PC-9 (cell line): ENCODE measurements around the gene CADM2. TPM values are rescaled to one million over a fixed set of nuclear protein-coding genes. Genes with fewer than 3 reads are reported as not detected.

ENCODE experiments used
- BruUV-seq: library from RNA; stranded (reverse); fragments of 400-500 nt; replicated peaks from 2 replicates; lab custom pipeline; 2021; lab: Mats Ljungman, UMichigan
- CTCF ChIA-PET: fragments of 300-600 bp; sonication (Branson Sonifier 250); formaldehyde crosslinking; loops from one replicate; lab custom pipeline; 2022; ENCODE audit warnings: antibody characterized with exemption; lab: Charles Lee
- POLR2A ChIA-PET: fragments of 300-600 bp; sonication (Branson Sonifier 250); formaldehyde crosslinking; loops from one replicate; lab custom pipeline; 2022; ENCODE audit warnings: antibody characterized with exemption; ENCODE audit not compliant: unreplicated experiment; lab: Charles Lee
- DNase-seq, 2 experiments: peaks; one replicate each; pipeline versions ENCODE4 v3.0.0 to v3.0.0-alpha.2; 2015 to 2022; ENCODE audit warnings: mixed read lengths in 1 of 2
- H2AFZ ChIP-seq: fragments of 200-600 bp; sonication (generic); 2 replicates; pipeline ENCODE4 v1.8.1; 2017; ENCODE audit warnings: antibody characterized with exemption
- H3F3A ChIP-seq: fragments of 200-600 bp; sonication (generic); 2 replicates; pipeline ENCODE4 v1.8.1; 2017; ENCODE audit warnings: antibody characterized with exemption, mild to moderate bottlenecking, low read depth; ENCODE audit not compliant: insufficient read depth
- H3K27ac ChIP-seq: fragments of 200-600 bp; sonication (generic); 2 replicates; pipeline ENCODE4 v1.6.1; 2016; ENCODE audit warnings: mixed run types
- H3K27me3 ChIP-seq: fragments of 200-600 bp; sonication (generic); 2 replicates; pipeline ENCODE4 v1.6.1; 2016; ENCODE audit warnings: low read depth, mixed run types; ENCODE audit not compliant: insufficient read depth
- H3K36me3 ChIP-seq: fragments of 200-600 bp; sonication (generic); 2 replicates; pipeline ENCODE4 v1.6.1; 2016; ENCODE audit warnings: low read depth, mixed run types
- H3K4me1 ChIP-seq: fragments of 200-600 bp; sonication (generic); replicated peaks from 2 replicates; pipeline ENCODE4 v1.6.1; 2016; ENCODE audit warnings: mixed run types; ENCODE audit not compliant: insufficient read depth
- H3K4me2 ChIP-seq: fragments of 200-600 bp; sonication (generic); 2 replicates; pipeline ENCODE4 v1.6.1; 2017; ENCODE audit warnings: mixed run types
- H3K4me3 ChIP-seq: fragments of 200-600 bp; sonication (generic); 2 replicates; pipeline ENCODE4 v1.6.1; 2016; ENCODE audit warnings: mixed run types
- H3K79me2 ChIP-seq: fragments of 200-600 bp; sonication (generic); 2 replicates; pipeline ENCODE4 v1.6.1; 2017; ENCODE audit warnings: low read depth, mixed run types
- H3K9me2 ChIP-seq: fragments of 200-600 bp; sonication (generic); 2 replicates; pipeline ENCODE4 v1.8.1; 2017; ENCODE audit warnings: mild to moderate bottlenecking; ENCODE audit not compliant: insufficient read depth
- H3K9me3 ChIP-seq: fragments of 200-600 bp; sonication (generic); 2 replicates; pipeline ENCODE4 v1.8.1; 2016; ENCODE audit warnings: low read depth; ENCODE audit not compliant: insufficient read depth
- H4K20me1 ChIP-seq: fragments of 200-600 bp; sonication (generic); 2 replicates; pipeline ENCODE4 v1.8.1; 2017; ENCODE audit not compliant: insufficient read depth
- EZH2 ChIP-seq: fragments of 200-600 bp; sonication (generic); IDR thresholded peaks from 2 replicates; pipeline ENCODE4 v1.8.0; 2017; ENCODE audit warnings: antibody characterized with exemption, low read depth
- intact Hi-C: fragments of 100-400 bp; cut with micrococcal nuclease; formaldehyde crosslinking; loops from one replicate; pipeline ENCODE4 v1.10.0; 2022; ENCODE audit not compliant: unreplicated experiment
- total RNA-seq: library from RNA; stranded (reverse); gene quantifications from 2 replicates; pipeline ENCODE4 v1.2.3, GENCODE V29; 2021
- TF ChIP-seq, protein P1 (sequence below): fragments of 200-600 bp; sonication (generic); conservative IDR thresholded peaks from 2 replicates; pipeline ENCODE4 v1.6.1; 2017; ENCODE audit warnings: mixed run types, antibody characterized with exemption, mild to moderate bottlenecking, moderate library complexity

Gene CADM2
- total RNA-seq, 1 experiment from 2014 or later = 0.59 TPM

DNA sequence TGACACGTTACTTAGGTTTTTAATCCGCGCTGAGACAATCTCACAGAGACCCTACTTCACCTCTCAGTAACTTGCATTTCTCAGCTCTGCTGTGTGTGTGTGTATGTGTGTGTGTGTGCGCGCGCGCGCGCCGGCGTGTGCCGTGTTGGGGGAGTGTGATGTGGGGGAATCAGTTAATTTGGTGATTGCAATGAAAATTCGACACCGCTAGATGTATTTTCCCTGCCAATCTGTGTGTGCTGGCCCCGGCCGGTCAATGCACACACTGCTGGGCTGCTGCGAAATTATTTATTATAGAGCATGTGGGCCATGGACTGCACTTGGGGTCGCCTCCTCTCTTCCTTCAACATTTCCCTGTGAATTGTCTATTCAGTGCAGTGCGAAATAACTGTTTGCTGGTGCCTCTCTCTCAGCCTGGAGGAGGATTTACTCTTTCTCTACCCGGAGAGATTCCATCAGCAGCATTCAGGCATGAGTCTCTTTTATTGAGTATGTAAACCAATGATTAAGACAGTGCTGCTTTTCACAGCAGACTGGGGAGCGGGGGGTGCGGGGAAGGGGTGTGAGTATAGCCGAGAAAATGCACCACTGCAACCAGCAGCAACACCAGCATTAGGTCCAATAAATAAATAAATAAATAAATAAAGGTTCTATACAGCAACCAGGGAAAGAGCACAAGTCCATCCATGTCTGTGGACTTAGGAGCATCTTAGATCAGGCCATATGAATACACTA is 2.9 kb downstream of the CADM2 start:
- Histone ChIP-seq H3K27me3 (peaks cover 7% of the 10 kb centered on the region; the same call in 1 of the 2 replicates), H3K4me1 (no peaks in the 10 kb centered on the region; the same call in 1 of the 2 replicates), H3F3A (no peaks in the 10 kb centered on the region), H3K36me3 (no peaks in the 10 kb centered on the region), H3K9me2 (no peaks in the 10 kb centered on the region), H3K27ac (no peak overlapping the region), H3K79me2 (no peaks in the 10 kb centered on the region), H3K4me2 (no peak overlapping the region), H3K4me3 (no peak overlapping the region), H3K9me3 (no peaks in the 10 kb centered on the region), H4K20me1 (no peaks in the 10 kb centered on the region), H2AFZ (no peak overlapping the region)
- TF ChIP-seq, protein P1, sequence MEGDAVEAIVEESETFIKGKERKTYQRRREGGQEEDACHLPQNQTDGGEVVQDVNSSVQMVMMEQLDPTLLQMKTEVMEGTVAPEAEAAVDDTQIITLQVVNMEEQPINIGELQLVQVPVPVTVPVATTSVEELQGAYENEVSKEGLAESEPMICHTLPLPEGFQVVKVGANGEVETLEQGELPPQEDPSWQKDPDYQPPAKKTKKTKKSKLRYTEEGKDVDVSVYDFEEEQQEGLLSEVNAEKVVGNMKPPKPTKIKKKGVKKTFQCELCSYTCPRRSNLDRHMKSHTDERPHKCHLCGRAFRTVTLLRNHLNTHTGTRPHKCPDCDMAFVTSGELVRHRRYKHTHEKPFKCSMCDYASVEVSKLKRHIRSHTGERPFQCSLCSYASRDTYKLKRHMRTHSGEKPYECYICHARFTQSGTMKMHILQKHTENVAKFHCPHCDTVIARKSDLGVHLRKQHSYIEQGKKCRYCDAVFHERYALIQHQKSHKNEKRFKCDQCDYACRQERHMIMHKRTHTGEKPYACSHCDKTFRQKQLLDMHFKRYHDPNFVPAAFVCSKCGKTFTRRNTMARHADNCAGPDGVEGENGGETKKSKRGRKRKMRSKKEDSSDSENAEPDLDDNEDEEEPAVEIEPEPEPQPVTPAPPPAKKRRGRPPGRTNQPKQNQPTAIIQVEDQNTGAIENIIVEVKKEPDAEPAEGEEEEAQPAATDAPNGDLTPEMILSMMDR = no peak
- TF ChIP-seq EZH2 = no peak
- POLR2A ChIA-PET = no interaction called here
- intact Hi-C loops = no loop called here
- CTCF ChIA-PET = no interaction called here
- no TSS peak for BruUV-seq
- no peak for DNase-seq

DNA sequence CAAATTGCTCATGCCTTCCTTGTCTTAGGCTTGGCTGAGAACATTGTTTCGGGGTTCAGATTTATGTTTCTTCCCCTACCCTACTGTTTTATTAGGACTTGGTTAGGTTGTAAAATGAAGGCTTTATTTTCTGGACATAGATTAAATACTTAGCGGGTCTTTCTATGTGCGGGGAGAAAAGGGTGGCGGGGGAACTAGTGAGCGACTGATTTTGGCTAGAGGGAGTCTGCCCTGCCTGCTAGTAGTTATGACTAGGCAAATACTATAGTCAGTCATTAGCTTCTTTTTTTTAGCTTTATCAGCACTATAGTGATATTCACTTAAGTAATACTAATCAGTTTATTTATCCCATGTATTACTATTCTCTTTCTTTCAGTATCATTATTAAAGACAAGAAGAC is 3.6 kb downstream of the CADM2 start:
- H4K20me1 ChIP-seq = no peaks in the 10 kb centered on the region
- no peaks in the 10 kb centered on the region for H3K79me2 ChIP-seq
- BruUV-seq = no TSS peak
- TF ChIP-seq, protein P1 = no peak
- no peak for TF ChIP-seq EZH2
- H2AFZ ChIP-seq = no peak overlapping the region
- H3K36me3 ChIP-seq = no peaks in the 10 kb centered on the region
- peaks cover 7% of the 10 kb centered on the region; the same call in 1 of the 2 replicates for H3K27me3 ChIP-seq
- ChIA-PET POLR2A (no interaction called here), CTCF (no interaction called here)
- H3K4me1 ChIP-seq = no peaks in the 10 kb centered on the region; the same call in 1 of the 2 replicates
- H3K9me3 ChIP-seq = no peaks in the 10 kb centered on the region
- no peaks in the 10 kb centered on the region for H3K9me2 ChIP-seq
- no peak overlapping the region for H3K4me3 ChIP-seq
- H3K4me2 ChIP-seq = no peak overlapping the region
- no peak for DNase-seq
- H3F3A ChIP-seq = no peaks in the 10 kb centered on the region
- intact Hi-C loops = no loop called here
- no peak overlapping the region for H3K27ac ChIP-seq

DNA sequence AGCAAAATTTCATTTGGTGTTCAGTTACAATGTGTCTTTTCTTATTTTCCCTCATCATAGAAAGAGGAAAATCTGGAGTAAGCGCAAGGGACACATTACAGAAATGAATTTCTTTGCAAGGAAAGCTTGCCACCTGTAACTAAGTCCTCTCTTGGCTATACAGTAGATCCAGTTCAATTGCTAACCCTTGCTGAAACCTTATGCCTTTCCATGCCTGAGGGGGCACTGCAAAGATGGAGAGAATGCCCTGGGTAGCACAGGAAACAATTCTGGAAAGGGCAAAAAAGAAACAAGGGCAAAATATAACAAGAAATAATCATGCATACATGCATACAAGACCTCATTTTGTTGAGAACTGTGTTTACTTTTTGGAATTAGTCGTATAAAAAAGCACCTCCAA is 4.3 kb downstream of the CADM2 start:
- BruUV-seq = no TSS peak
- no peaks in the 10 kb centered on the region for H3K36me3 ChIP-seq
- H3K9me2 ChIP-seq = no peaks in the 10 kb centered on the region
- H3K79me2 ChIP-seq = no peaks in the 10 kb centered on the region
- CTCF ChIA-PET = no interaction called here
- H3F3A ChIP-seq = no peaks in the 10 kb centered on the region
- no peak overlapping the region for H3K4me2 ChIP-seq
- no peaks in the 10 kb centered on the region for H4K20me1 ChIP-seq
- no peak overlapping the region for H2AFZ ChIP-seq
- H3K27ac ChIP-seq = no peak overlapping the region
- no peak overlapping the region for H3K4me3 ChIP-seq
- intact Hi-C loops = no loop called here
- H3K27me3 ChIP-seq = peaks cover 7% of the 10 kb centered on the region; the same call in 1 of the 2 replicates
- POLR2A ChIA-PET = no interaction called here
- no peaks in the 10 kb centered on the region; the same call in 1 of the 2 replicates for H3K4me1 ChIP-seq
- H3K9me3 ChIP-seq = no peaks in the 10 kb centered on the region
- TF ChIP-seq, protein P1 = no peak
- no peak for TF ChIP-seq EZH2
- no peak for DNase-seq
